SK-N-SH (cell line): ENCODE measurements around the gene HOXA5. TPM values are rescaled to one million over a fixed set of nuclear protein-coding genes. Genes with fewer than 3 reads are reported as not detected.

Experiments
- CTCF ChIA-PET: fragments of 300-600, 350-600 bp; formaldehyde crosslinking; extraction: SDS; loops from one replicate; lab custom pipeline; 2021; lab: Yijun Ruan, JAX
- POLR2A ChIA-PET: fragments of 350-600 bp; sonication (Branson Sonifier 250); formaldehyde crosslinking; extraction: SDS; loops from one replicate; lab custom pipeline; 2020; ENCODE audit warnings: antibody characterized with exemption, inconsistent platforms; lab: Yijun Ruan, JAX
- DNase-seq: peaks from one replicate; pipeline ENCODE4 v3.0.0; 2012
- H2AFZ ChIP-seq: fragments of 200-600 bp; sonication (generic); 2 replicates; pipeline ENCODE4 v1.8.1; 2016; ENCODE audit warnings: antibody characterized with exemption, mild to moderate bottlenecking, low read depth
- H3F3A ChIP-seq: fragments of 200-600 bp; sonication (generic); replicated peaks from 2 replicates; pipeline ENCODE3; 2016; ENCODE audit warnings: antibody characterized with exemption, mild to moderate bottlenecking; ENCODE audit not compliant: insufficient read depth
- H3K27ac ChIP-seq, 2 experiments: fragments of 200-500 bp in 1 of 2; fragments of 200-600 bp in 1 of 2; sonication (Bioruptor generic) in 1 of 2; sonication (generic), shearing (Covaris generic) in 1 of 2; 2 replicates each; pipeline versions ENCODE4 v1.5.1 to v1.6.1; 2014 to 2016; ENCODE audit warnings: low read depth in 2 of 2, inconsistent platforms in 1 of 2, low read length in 1 of 2, mild to moderate bottlenecking in 1 of 2, mixed read lengths in 1 of 2
- H3K27me3 ChIP-seq: fragments of 200-600 bp; sonication (generic), shearing (Covaris generic); 2 replicates; pipeline ENCODE4 v1.6.1; 2016; ENCODE audit warnings: mixed run types; ENCODE audit not compliant: insufficient read depth
- H3K36me3 ChIP-seq, 2 experiments: fragments of 200-500 bp in 1 of 2; fragments of 200-600 bp in 1 of 2; sonication (Bioruptor generic) in 1 of 2; sonication (generic) in 1 of 2; replicated peaks in 1 of 2; 2 replicates each; pipeline versions ENCODE3 to v1.5.1; 2014 to 2016; ENCODE audit warnings: low read length in 1 of 2, mild to moderate bottlenecking in 1 of 2; ENCODE audit not compliant: insufficient read depth in 2 of 2, control insufficient read depth in 1 of 2
- H3K4me1 ChIP-seq, 2 experiments: fragments of 200-500 bp in 1 of 2; fragments of 200-600 bp in 1 of 2; sonication (Bioruptor generic) in 1 of 2; sonication (generic), shearing (Covaris generic) in 1 of 2; 2 replicates each; pipeline versions ENCODE4 v1.5.1 to v1.6.1; 2014 to 2016; ENCODE audit warnings: low read depth in 1 of 2, low read length in 1 of 2, mixed run types in 1 of 2; ENCODE audit not compliant: insufficient read depth in 2 of 2, control insufficient read depth in 1 of 2
- H3K4me2 ChIP-seq: fragments of 200-600 bp; sonication (generic), shearing (Covaris generic); 2 replicates; pipeline ENCODE4 v1.6.1; 2017; ENCODE audit warnings: mixed run types
- H3K4me3 ChIP-seq, 2 experiments: fragments of 200-500 bp in 1 of 2; fragments of 200-600 bp in 1 of 2; sonication (Bioruptor generic) in 1 of 2; sonication (generic), shearing (Covaris generic) in 1 of 2; 2 replicates each; pipeline versions ENCODE4 v1.5.1 to v1.8.1; 2014 to 2016; ENCODE audit warnings: low read depth in 2 of 2, inconsistent platforms in 1 of 2, low read length in 1 of 2, mild to moderate bottlenecking in 1 of 2, mixed read lengths in 1 of 2, moderate library complexity in 1 of 2
- H3K79me2 ChIP-seq: fragments of 200-600 bp; sonication (generic); 2 replicates; pipeline ENCODE4 v1.8.1; 2017; ENCODE audit warnings: mild to moderate bottlenecking; ENCODE audit not compliant: insufficient read depth
- H3K9ac ChIP-seq: fragments of 200-600 bp; sonication (generic); 2 replicates; pipeline ENCODE4 v1.6.1; 2017; ENCODE audit warnings: mixed run types
- H3K9me2 ChIP-seq: fragments of 200-600 bp; sonication (generic); 2 replicates; pipeline ENCODE4 v1.6.1; 2017; ENCODE audit warnings: mixed run types
- H3K9me3 ChIP-seq: fragments of 200-600 bp; sonication (generic); 2 replicates; pipeline ENCODE4 v1.6.1; 2017; ENCODE audit warnings: mixed run types, mild to moderate bottlenecking, moderate library complexity
- H4K20me1 ChIP-seq: fragments of 200-600 bp; sonication (generic); 2 replicates; pipeline ENCODE4 v1.6.1; 2017; ENCODE audit warnings: mild to moderate bottlenecking, mixed run types; ENCODE audit not compliant: insufficient read depth
- CHD2 ChIP-seq: fragments of 150-350 bp; IDR thresholded peaks from 2 replicates; pipeline ENCODE4 v1.6.1; 2018; ENCODE audit warnings: low read length; ENCODE audit not compliant: partially characterized antibody
- EZH2phosphoT487 ChIP-seq: fragments of 200-600 bp; sonication (generic); IDR thresholded peaks from 2 replicates; pipeline ENCODE4 v1.6.1; 2017; ENCODE audit warnings: low read depth, mixed run types, mild to moderate bottlenecking, antibody characterized with exemption, moderate library complexity, borderline replicate concordance
- FOXJ3 ChIP-seq: sonication (generic); formaldehyde crosslinking; IDR thresholded peaks from 2 replicates; pipeline ENCODE4 v1.5.1; 2020; ENCODE audit warnings: mild to moderate bottlenecking, missing genetic modification reagents
- FOXM1 ChIP-seq: IDR thresholded peaks from 2 replicates; pipeline ENCODE4 v1.4.0; 2012; ENCODE audit warnings: low read depth, mild to moderate bottlenecking
- GABPA ChIP-seq: IDR thresholded peaks from 2 replicates; pipeline ENCODE4 v1.4.0; 2012; ENCODE audit warnings: low read depth, mild to moderate bottlenecking
- JUND ChIP-seq: IDR thresholded peaks from 2 replicates; pipeline ENCODE4 v1.4.0; 2012
- TCF12 ChIP-seq: IDR thresholded peaks from 2 replicates; pipeline ENCODE4 v1.4.0; 2012
- USF1 ChIP-seq: IDR thresholded peaks from 2 replicates; pipeline ENCODE4 v1.4.0; 2012; ENCODE audit warnings: low read depth, borderline replicate concordance
- YY1 ChIP-seq: IDR thresholded peaks from 2 replicates; pipeline ENCODE4 v1.4.0; 2012; ENCODE audit warnings: low read depth, mild to moderate bottlenecking
- WGBS: methylation state at CpG from one replicate; pipeline ENCODE4 v1.1.6; 2017; ENCODE audit warnings: low lambda C conversion rate; 5-methylcytosine and 5-hydroxymethylcytosine counted together
- polyA plus RNA-seq, 3 experiments: library from polyadenylated mRNA; depleted of rRNA; stranded (reverse); fragments of >200 nt; gene quantifications; 2 replicates each; pipeline ENCODE4 v1.2.3, GENCODE V29; 2012

HOXA5 gene
- polyA plus RNA-seq, 1 of the 3 experiments (the other 2 are of a cell fraction) = not detected

- Histone ChIP-seq H3K79me2 (no peaks in the 10 kb centered on the region), H4K20me1 (no peaks in the 10 kb centered on the region), H3K4me2 (no peak overlapping the region), H3F3A (no peaks in the 10 kb centered on the region), H3K4me3 (no peak overlapping the region), H3K9me2 (no peaks in the 10 kb centered on the region)
- ChIA-PET POLR2A (no interaction called here), CTCF (interaction anchor here (0.8 to 3.8 kb wide), 13 partner anchors 10 to 1248 kb away, joined by 3 to 31 read pairs (median 4); partner anchors contain the start of genes HOXA3 and HOXA4)
- TF ChIP-seq TCF12 = no peak
- 0 out of 2 replicates have a peak, but pooled peaks have one; percentile 49 for TF ChIP-seq EZH2phosphoT487
- no peak for TF ChIP-seq FOXJ3 (CRISPR knock-in tag)
- no peak for TF ChIP-seq JUND
- no peak for TF ChIP-seq YY1
- TF ChIP-seq USF1 = no peak
- TF ChIP-seq, all 33 proteins: peak for 1
- Histone ChIP-seq H3K9me3 (no peaks in the 10 kb centered on the region), H3K9ac (no peak overlapping the region), H3K36me3 (no peaks in the 10 kb centered on the region), H3K4me1 (peaks cover 11 to 12% of the 10 kb centered on the region in 2 experiments; a peak in 1 of 4 replicates), H3K27ac (no peak overlapping the region), H2AFZ (no peak overlapping the region), H3K27me3 (peaks cover 100% of the 10 kb centered on the region)
- DNase-seq = no peak
- WGBS = 39% methylated on average over 18 of the region's 18 CpGs
These were observed 2.2 kb downstream of the HOXA5 start for GRCh38 chr7:27141137-27141922.

- Histone ChIP-seq H3F3A (no peaks in the 10 kb centered on the region), H3K9ac (no peak overlapping the region), H3K36me3 (no peaks in the 10 kb centered on the region), H3K4me2 (no peak overlapping the region), H4K20me1 (no peaks in the 10 kb centered on the region), H3K27ac (no peak overlapping the region), H3K4me3 (no peak overlapping the region)
- WGBS = 19% methylated on average over 15 of the region's 15 CpGs
- POLR2A ChIA-PET = no interaction called here
- TF ChIP-seq FOXM1 = no peak
- no peak for TF ChIP-seq GABPA
- TF ChIP-seq USF1 = peak; percentile 18; the same call in 1 of the 2 replicates
- 0 out of 2 replicates have a peak, but pooled peaks have one; percentile 51 for TF ChIP-seq EZH2phosphoT487
- no peak for TF ChIP-seq CHD2
- TF ChIP-seq, all 33 proteins: peak for 2
- Histone ChIP-seq H2AFZ (no peak overlapping the region), H3K9me3 (no peaks in the 10 kb centered on the region), H3K79me2 (no peaks in the 10 kb centered on the region), H3K27me3 (peaks cover 100% of the 10 kb centered on the region), H3K9me2 (no peaks in the 10 kb centered on the region), H3K4me1 (peaks cover 11 to 12% of the 10 kb centered on the region in 2 experiments; a peak in 1 of 4 replicates)
- CTCF ChIA-PET = interaction anchor here (0.8 to 3.8 kb wide), 9 partner anchors 11 to 1050 kb away, joined by 3 to 31 read pairs (median 4); partner anchors contain the start of gene HOXA3
- no peak for DNase-seq
These were observed 3.2 kb downstream of the HOXA5 start for GRCh38 chr7:27140126-27140857.
